Neural cell (in vitro differentiated cells): Measurements from ENCODE around the gene FBXO5. TPM values are rescaled to one million over a fixed set of nuclear protein-coding genes. Genes with fewer than 3 reads are reported as not detected.

Source experiments
- H2AFZ ChIP-seq: fragments of 200-600, 300-800 bp; sonication (generic), shearing (Covaris generic); 2 replicates; pipeline ENCODE4 v1.6.0; 2014; ENCODE audit warnings: low read depth, mild to moderate bottlenecking, antibody characterized with exemption, low read length, moderate library complexity
- H3F3A ChIP-seq: fragments of 200-600 bp; shearing (Covaris generic); 2 replicates; pipeline ENCODE4 v1.6.1; 2016; ENCODE audit warnings: mild to moderate bottlenecking, moderate library complexity, mixed read lengths, antibody characterized with exemption, low read length; ENCODE audit not compliant: insufficient read depth, poor library complexity, severe bottlenecking
- H3K27ac ChIP-seq: fragments of 200-600, 300-800 bp; sonication (generic), shearing (Covaris generic); 2 replicates; pipeline ENCODE4 v1.5.1; 2014; ENCODE audit warnings: mild to moderate bottlenecking, low read length, moderate library complexity
- H3K27me3 ChIP-seq: fragments of 300-800, 200-600 bp; sonication (generic), shearing (Covaris generic); 2 replicates; pipeline ENCODE4 v1.6.0; 2014; ENCODE audit warnings: mild to moderate bottlenecking, low read depth, low read length, moderate library complexity; ENCODE audit not compliant: insufficient read depth
- H3K36me3 ChIP-seq: fragments of 300-800, 200-600 bp; sonication (generic), shearing (Covaris generic); 2 replicates; pipeline ENCODE4 v1.5.1; 2014; ENCODE audit warnings: mild to moderate bottlenecking, antibody characterized with exemption, low read length, moderate library complexity; ENCODE audit not compliant: insufficient read depth
- H3K4me2 ChIP-seq: fragments of 300-800, 200-600 bp; sonication (generic), shearing (Covaris generic); 2 replicates; pipeline ENCODE4 v1.6.0; 2014; ENCODE audit warnings: mild to moderate bottlenecking, low read length
- H3K4me3 ChIP-seq: fragments of 300-800, 200-600 bp; sonication (generic), shearing (Covaris generic); 2 replicates; pipeline ENCODE4 v1.5.1; 2014; ENCODE audit warnings: mild to moderate bottlenecking, low read length, moderate library complexity
- H3K79me2 ChIP-seq: fragments of 200-600 bp; shearing (Covaris generic); replicated peaks from 2 replicates; pipeline ENCODE4 v1.6.0; 2014; ENCODE audit warnings: mild to moderate bottlenecking, low read length, moderate library complexity; ENCODE audit not compliant: insufficient read depth
- H3K9ac ChIP-seq: fragments of 300-800, 200-600 bp; sonication (generic), shearing (Covaris generic); 2 replicates; pipeline ENCODE4 v1.6.1; 2016; ENCODE audit warnings: mild to moderate bottlenecking, low read length, mixed read lengths
- H3K9me2 ChIP-seq: fragments of 200-600 bp; shearing (Covaris generic); 2 replicates; pipeline ENCODE4 v1.6.1; 2016; ENCODE audit warnings: mild to moderate bottlenecking, low read length, mixed read lengths; ENCODE audit not compliant: insufficient read depth
- H3K9me3 ChIP-seq: fragments of 200-600, 300-800 bp; sonication (generic), shearing (Covaris generic); 2 replicates; pipeline ENCODE4 v1.6.1; 2016; ENCODE audit warnings: mild to moderate bottlenecking, mixed run types, low read length, moderate library complexity, mixed read lengths
- H4K20me1 ChIP-seq: fragments of 200-600 bp; shearing (Covaris generic); 2 replicates; pipeline ENCODE4 v1.6.1; 2016; ENCODE audit warnings: mild to moderate bottlenecking, mixed run types; ENCODE audit not compliant: insufficient read depth
- CTCF ChIP-seq: fragments of 450-650 bp; IDR thresholded peaks from 2 replicates; pipeline ENCODE4 v1.5.1; 2014; ENCODE audit warnings: antibody characterized with exemption, mild to moderate bottlenecking, moderate library complexity; ENCODE audit not compliant: poor library complexity, severe bottlenecking
- EP300 ChIP-seq: fragments of 450-650 bp; conservative IDR thresholded peaks from 2 replicates; pipeline ENCODE4 v1.6.1; 2014; ENCODE audit warnings: antibody characterized with exemption, mild to moderate bottlenecking, moderate library complexity; ENCODE audit not compliant: poor library complexity, severe bottlenecking
- EZH2 ChIP-seq: fragments of 200-600, 300-800 bp; shearing (Covaris generic), sonication (generic); IDR thresholded peaks from 2 replicates; pipeline ENCODE4 v1.6.1; 2014; ENCODE audit warnings: antibody characterized with exemption, low read length, borderline replicate concordance, mild to moderate bottlenecking; ENCODE audit not compliant: insufficient read depth, poor library complexity, severe bottlenecking
- MXI1 ChIP-seq: fragments of 450-650 bp; conservative IDR thresholded peaks from 2 replicates; pipeline ENCODE4 v1.6.1; 2014; ENCODE audit warnings: antibody characterized with exemption, mild to moderate bottlenecking; ENCODE audit not compliant: poor library complexity, severe bottlenecking
- POLR2AphosphoS5 ChIP-seq: IDR thresholded peaks from 2 replicates; pipeline ENCODE4 v1.6.1; 2012
- RAD21 ChIP-seq: fragments of 450-650 bp; conservative IDR thresholded peaks from 2 replicates; pipeline ENCODE4 v1.6.1; 2014; ENCODE audit warnings: antibody characterized with exemption, mild to moderate bottlenecking, moderate library complexity
- REST ChIP-seq: IDR thresholded peaks from 2 replicates; pipeline ENCODE4 v1.6.1; 2012; ENCODE audit warnings: borderline replicate concordance
- SMC3 ChIP-seq: fragments of 450-650 bp; conservative IDR thresholded peaks from 2 replicates; pipeline ENCODE4 v1.6.1; 2014; ENCODE audit warnings: antibody characterized with exemption, mild to moderate bottlenecking, moderate library complexity; ENCODE audit not compliant: poor library complexity
- TAF1 ChIP-seq: IDR thresholded peaks from 2 replicates; pipeline ENCODE4 v1.6.1; 2012; ENCODE audit warnings: low read depth
- polyA plus RNA-seq: library from polyadenylated mRNA; depleted of rRNA; stranded (reverse); fragments of >200 nt; gene quantifications from 2 replicates; pipeline ENCODE4 v1.2.3, GENCODE V29; 2014

Gene FBXO5
- polyA plus RNA-seq, 1 donor from 2014 or later = 8.7 TPM

- Histone ChIP-seq H3K9me3 (no peaks in the 10 kb centered on the region), H3K36me3 (no peaks in the 10 kb centered on the region), H3K27me3 (no peaks in the 10 kb centered on the region), H3K4me3 (no peak overlapping the region), H3K27ac (no peak overlapping the region), H3K9me2 (no peaks in the 10 kb centered on the region), H3K79me2 (no peaks in the 10 kb centered on the region), H2AFZ (no peak overlapping the region), H3K9ac (no peak overlapping the region), H3F3A (no peaks in the 10 kb centered on the region), H4K20me1 (no peaks in the 10 kb centered on the region), H3K4me2 (no peak overlapping the region)
- no peak for TF ChIP-seq EP300
- TF ChIP-seq EZH2 = no peak
- no peak for TF ChIP-seq MXI1
- no peak for TF ChIP-seq SMC3
- no peak for TF ChIP-seq POLR2AphosphoS5
- TF ChIP-seq CTCF = no peak
- no peak for TF ChIP-seq REST
Measured at GRCh38 chr6:152932865-152933264, 50.0 kb downstream of the FBXO5 start.

- Histone ChIP-seq H3K9ac (no peak overlapping the region), H3K9me3 (no peaks in the 10 kb centered on the region), H3K27me3 (no peaks in the 10 kb centered on the region), H4K20me1 (no peaks in the 10 kb centered on the region), H3K9me2 (no peaks in the 10 kb centered on the region), H2AFZ (no peak overlapping the region), H3K79me2 (no peaks in the 10 kb centered on the region), H3K4me3 (no peak overlapping the region), H3K27ac (no peak overlapping the region), H3F3A (no peaks in the 10 kb centered on the region), H3K36me3 (no peaks in the 10 kb centered on the region), H3K4me2 (no peak overlapping the region)
- TF ChIP-seq EZH2 = no peak
- no peak for TF ChIP-seq REST
- no peak for TF ChIP-seq CTCF
- TF ChIP-seq RAD21 = no peak
- TF ChIP-seq EP300 = no peak
- no peak for TF ChIP-seq TAF1
- TF ChIP-seq SMC3 = no peak
Measured at GRCh38 chr6:152922706-152923105, 60.1 kb downstream of the FBXO5 start.
